GM18498 (cell line): ENCODE measurements around the gene PFN1.

Source experiments
- ATAC-seq: cut with Tn5 transposase; IDR thresholded peaks from one replicate; pipeline ENCODE4 v1.9.1; 2021; ENCODE audit warnings: mild to moderate bottlenecking, moderate library complexity; ENCODE audit not compliant: unreplicated experiment

The PFN1 gene

DNA sequence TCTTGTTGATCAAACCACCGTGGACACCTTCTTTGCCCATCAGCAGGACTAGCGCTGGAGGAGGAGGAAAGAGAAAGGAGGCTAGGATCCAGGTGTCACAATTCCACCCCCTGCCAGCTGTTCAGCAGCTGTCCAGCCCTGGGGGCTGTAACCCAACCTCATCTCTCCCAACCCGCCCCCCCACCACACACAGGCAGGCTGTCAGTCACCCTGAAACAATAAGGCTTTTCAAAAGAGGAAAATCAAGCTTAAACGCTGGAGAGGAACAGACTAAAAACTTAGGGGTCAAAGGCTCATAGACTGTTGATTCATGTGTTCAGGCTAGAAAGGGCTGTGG, 2.4 kb downstream of the PFN1 start:
- no peak for ATAC-seq

DNA sequence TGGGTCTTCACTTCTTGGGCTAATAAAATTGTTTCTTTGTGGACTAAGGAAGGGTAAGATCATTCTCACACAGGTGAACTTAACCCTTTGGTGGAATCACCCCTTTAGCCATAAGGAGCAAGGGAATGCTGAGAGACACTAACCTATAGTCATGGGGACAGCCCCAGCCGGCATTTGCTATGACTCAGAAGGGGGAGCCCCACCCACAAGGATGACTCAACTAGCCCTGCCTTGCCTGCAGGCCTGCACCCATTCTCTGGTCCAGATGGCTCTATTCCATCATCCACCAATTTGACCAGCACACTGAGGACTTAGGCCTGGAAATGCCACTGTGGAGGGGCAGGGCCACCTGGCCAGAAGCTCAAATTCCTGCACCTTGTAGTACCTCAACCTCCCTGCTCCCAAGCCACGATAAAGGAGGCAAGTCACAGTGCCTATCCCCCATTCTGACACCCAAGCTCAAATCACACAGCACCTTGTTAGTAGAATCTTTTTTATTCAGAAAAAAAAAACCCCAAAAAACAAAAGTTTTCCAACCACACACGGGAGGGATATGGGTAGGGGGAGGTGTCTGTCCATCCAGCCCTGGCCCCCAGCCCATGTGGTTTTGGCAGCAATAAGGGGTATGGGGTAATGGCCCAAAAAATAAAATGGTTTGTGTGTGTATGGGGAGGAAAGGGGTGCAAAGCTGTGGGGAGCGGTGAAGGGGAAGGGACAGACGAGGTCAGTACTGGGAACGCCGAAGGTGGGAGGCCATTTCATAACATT, 3.0 kb downstream of the PFN1 start:
- no peak for ATAC-seq

- no peak for ATAC-seq
These were observed 3.7 kb downstream of the PFN1 start for GRCh38 chr17:4944554-4945175.

DNA sequence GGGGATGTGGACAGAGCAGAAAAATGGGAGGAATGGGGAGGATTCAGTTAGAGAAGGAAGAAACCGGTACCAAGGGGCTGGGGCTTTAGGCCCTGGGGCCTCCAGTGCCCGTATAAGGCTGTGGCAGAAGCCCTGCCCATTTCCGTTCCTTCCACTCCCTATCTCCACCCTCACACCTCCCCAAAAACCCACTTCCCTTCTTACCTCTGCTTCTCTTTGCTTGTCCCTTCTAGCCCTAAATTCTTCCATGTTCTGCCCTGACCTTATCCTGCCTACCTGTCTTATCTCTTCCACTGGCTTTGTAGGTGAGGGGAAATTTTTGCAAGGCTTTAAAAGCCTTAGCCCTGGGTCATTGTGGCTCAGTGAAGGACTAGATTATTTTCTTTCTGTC, 4.2 kb downstream of the PFN1 start:
- ATAC-seq = no peak

- ATAC-seq = no peak
These were observed 5.4 kb downstream of the PFN1 start for GRCh38 chr17:4942760-4943508.

GRCh38 chr17:4941319-4941610, 7.1 kb downstream of the PFN1 start:
- no peak for ATAC-seq

GRCh38 chr17:4940555-4941318, 7.6 kb downstream of the PFN1 start:
- no peak for ATAC-seq

GRCh38 chr17:4939796-4940554, 8.4 kb downstream of the PFN1 start, which contains the start of the genes RNF167 and SLC25A11:
RNF167 (plus strand) TSS chr17:4940268; CDS start chr17:4940910, 642 bp downstream.
SLC25A11 (minus strand) TSS chr17:4940046; CDS start chr17:4939910, 136 bp downstream.
- ATAC-seq = peak; percentile 74

DNA sequence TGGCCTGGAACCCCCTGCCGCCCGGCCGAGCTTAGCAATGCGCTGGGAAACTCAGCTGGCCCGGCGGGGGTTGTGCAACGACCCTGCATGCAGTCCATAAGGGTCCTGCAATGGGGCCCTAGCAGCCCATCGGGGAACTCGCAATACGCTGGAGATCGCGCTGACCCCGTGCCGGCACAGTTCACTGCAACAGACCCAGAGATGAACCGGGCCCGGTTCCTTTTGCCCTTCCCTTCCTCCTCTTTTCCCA, 8.9 kb downstream of the PFN1 start:
- ATAC-seq = peak; percentile 15

GRCh38 chr17:4938688-4939545, 9.4 kb downstream of the PFN1 start:
- ATAC-seq = no peak

DNA sequence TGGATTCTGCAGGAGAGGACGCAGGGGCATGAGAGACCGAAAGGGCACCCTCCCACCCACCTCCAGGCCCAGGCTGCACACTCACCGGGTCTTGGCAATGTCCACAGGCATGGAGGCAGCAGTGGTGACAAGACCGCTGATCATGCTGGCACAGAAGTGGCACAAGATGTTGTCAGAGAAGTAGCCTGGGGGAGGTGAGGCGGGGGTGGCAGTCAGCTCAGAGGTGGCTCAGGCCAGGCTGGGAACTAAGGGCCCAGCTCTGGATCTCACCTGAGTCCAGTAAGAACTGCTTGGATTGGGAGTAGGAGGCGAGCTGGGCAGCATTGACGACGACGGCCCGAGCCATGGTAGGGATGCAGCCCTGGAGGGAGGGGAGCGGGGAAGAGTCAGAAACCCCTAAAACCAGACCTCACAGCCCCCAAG, 10.2 kb downstream of the PFN1 start:
- ATAC-seq = no peak

DNA sequence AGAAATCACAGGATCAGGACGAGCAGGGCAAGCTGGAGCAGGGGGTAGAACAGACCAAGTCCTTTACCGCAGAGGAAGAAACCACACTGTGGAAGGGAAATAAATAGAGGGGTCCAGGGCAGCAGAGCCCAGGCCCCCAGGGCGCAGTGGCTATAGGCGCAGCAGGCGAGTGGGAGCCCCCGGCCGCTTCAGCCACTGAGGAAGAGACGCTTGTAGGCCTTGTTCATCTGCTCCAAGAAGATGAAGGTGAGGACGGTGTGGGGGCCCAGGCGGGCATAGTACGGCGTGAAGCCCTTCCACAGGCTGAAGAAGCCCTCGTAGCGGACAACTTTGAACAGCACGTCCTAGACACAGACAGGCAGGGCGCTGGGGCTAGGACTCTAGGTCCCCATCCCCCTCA, 10.8 kb downstream of the PFN1 start:
- no peak for ATAC-seq

DNA sequence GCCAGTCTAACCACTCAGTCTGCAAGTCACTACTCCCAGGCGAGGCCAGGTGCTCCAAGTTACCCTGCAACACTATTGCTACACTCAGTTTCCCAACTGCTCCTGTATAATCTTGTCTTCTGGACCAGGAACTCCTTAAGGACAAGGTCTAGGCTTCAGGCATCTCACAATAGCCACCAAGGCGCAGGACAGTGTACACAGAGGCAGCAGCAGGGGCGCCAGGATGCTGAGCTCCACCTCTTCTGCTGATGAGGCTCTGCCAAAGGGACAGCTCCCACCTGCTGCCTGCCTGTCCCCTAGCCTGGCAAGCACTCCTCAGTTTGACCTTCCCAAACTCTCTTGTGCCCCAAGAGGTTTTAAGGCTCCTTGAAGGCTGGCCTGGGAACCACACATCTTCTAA, 11.9 kb downstream of the PFN1 start:
- no peak for ATAC-seq

- ATAC-seq = no peak
These were observed 12.7 kb downstream of the PFN1 start for GRCh38 chr17:4935650-4936049.

DNA sequence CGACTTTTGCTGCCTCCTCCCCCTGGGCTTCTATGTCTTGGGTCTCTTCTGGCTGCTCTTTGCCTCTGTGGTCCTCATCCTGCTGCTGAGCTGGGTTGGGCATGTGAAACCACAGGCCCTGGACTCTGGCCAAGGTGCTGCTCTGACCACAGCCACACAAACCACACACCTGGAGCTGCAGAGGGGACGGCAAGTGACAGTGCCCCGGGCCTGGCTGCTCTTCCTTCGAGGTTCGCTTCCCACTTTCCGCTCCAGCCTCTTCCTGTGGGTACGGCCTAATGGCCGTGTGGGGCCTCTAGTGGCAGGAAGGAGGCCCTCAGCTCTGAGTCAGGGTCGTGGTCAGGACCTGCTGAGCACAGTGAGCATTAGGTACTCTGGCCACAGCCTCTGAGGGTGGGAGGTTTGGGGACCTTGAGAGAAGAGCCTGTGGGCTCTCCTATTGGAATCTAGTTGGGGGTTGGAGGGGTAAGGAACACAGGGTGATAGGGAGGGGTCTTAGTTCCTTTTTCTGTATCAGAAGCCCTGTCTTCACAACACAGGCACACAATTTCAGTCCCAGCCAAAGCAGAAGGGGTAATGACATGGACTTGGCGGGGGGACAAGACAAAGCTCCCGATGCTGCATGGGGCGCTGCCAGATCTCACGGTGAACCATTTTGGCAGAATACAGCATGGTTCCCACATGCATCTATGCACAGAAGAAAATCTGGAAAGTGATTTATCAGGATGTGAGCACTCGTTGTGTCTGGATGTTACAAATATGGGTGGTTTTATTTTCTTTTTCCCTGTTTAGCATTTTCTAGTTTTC, 14.0 kb downstream of the PFN1 start:
- no peak for ATAC-seq

DNA sequence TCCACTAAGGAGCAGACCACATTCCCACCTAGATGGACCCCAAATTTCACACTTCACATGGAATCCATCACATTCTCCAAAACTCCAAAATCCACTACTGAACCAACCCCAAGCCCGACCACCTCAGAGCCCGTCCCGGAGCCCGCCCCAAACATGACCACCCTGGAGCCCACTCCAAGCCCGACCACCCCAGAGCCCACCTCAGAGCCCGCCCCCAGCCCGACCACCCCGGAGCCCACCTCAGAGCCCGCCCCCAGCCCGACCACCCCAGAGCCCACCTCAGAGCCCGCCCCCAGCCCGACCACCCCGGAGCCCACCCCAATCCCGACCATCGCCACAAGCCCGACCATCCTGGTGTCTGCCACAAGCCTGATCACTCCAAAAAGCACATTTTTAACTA, 14.7 kb downstream of the PFN1 start:
- no peak for ATAC-seq

GRCh38 chr17:4932756-4933155, 15.6 kb downstream of the PFN1 start:
- ATAC-seq = no peak

- no peak for ATAC-seq
These were observed 16.4 kb downstream of the PFN1 start, which contains the start of gene GP1BA for GRCh38 chr17:4931963-4932362. GP1BA (plus strand) TSS chr17:4932277; CDS start chr17:4932605, 328 bp downstream.

- no peak for ATAC-seq
These were observed 19.4 kb downstream of the PFN1 start for GRCh38 chr17:4928881-4929280.
